H1 (cell line): ENCODE data around the gene DNAJC17. TPM values are rescaled to one million over a fixed set of nuclear protein-coding genes. Genes with fewer than 3 reads are reported as not detected.

Experiments used
- BRCA1 ChIP-seq: IDR thresholded peaks from 2 replicates; pipeline ENCODE4 v1.6.1; 2012; ENCODE audit warnings: low read depth, low read length, improper control_type of control experiment
- CBX8 ChIP-seq: fragments of 300-800, 300-1000 bp; sonication (generic); IDR thresholded peaks from 2 replicates; pipeline ENCODE4 v1.7.1; 2016; ENCODE audit warnings: low read depth, low read length, borderline replicate concordance
- CHD2 ChIP-seq: IDR thresholded peaks from 2 replicates; pipeline ENCODE4 v1.6.1; 2012; ENCODE audit warnings: low read length, improper control_type of control experiment
- CREB1 ChIP-seq: IDR thresholded peaks from 2 replicates; pipeline ENCODE4 v1.6.1; 2012; ENCODE audit warnings: inconsistent platforms
- EP300 ChIP-seq, 2 experiments: IDR thresholded peaks; 1 replicate in 1 of 2; 2 replicates in 1 of 2; pipeline ENCODE4 v1.6.1; 2011 to 2012; ENCODE audit warnings: low read depth in 2 of 2, low read length in 2 of 2, mild to moderate bottlenecking in 2 of 2, borderline replicate concordance in 1 of 2, inconsistent platforms in 1 of 2, moderate library complexity in 1 of 2
- EZH2 ChIP-seq: fragments of 200-600 bp; sonication (generic); IDR thresholded peaks from 2 replicates; pipeline ENCODE4 v1.7.1; 2012; ENCODE audit warnings: low read depth, mild to moderate bottlenecking, moderate library complexity, low read length, inconsistent platforms; ENCODE audit not compliant: severe bottlenecking
- JUN ChIP-seq: IDR thresholded peaks from 2 replicates; pipeline ENCODE4 v1.6.1; 2011; ENCODE audit warnings: low read depth, mild to moderate bottlenecking, improper control_type of control experiment, low read length
- JUND ChIP-seq: IDR thresholded peaks from 2 replicates; pipeline ENCODE4 v1.6.1; 2011; ENCODE audit warnings: mild to moderate bottlenecking, improper control_type of control experiment, low read length
- KDM1A ChIP-seq: fragments of 200-600, 300-600 bp; sonication (generic); IDR thresholded peaks from 2 replicates; pipeline ENCODE4 v1.7.1; 2016; ENCODE audit warnings: mild to moderate bottlenecking, low read length, borderline replicate concordance
- KDM5A ChIP-seq: fragments of 200-600 bp; IDR thresholded peaks from 2 replicates; pipeline ENCODE4 v1.7.1; 2012; ENCODE audit warnings: mild to moderate bottlenecking, low read length, inconsistent platforms, mixed read lengths
- RFX5 ChIP-seq: IDR thresholded peaks from 2 replicates; pipeline ENCODE4 v1.6.1; 2011; ENCODE audit warnings: low read depth, low read length, improper control_type of control experiment, borderline replicate concordance
- SIN3A ChIP-seq, 2 experiments: IDR thresholded peaks in 1 of 2; conservative IDR thresholded peaks in 1 of 2; 2 replicates each; pipeline ENCODE4 v1.6.1; 2011 to 2012; ENCODE audit warnings: low read length in 2 of 2, improper control_type of control experiment in 1 of 2, low read depth in 1 of 2, mild to moderate bottlenecking in 1 of 2
- SP2 ChIP-seq: IDR thresholded peaks from 2 replicates; pipeline ENCODE4 v1.6.1; 2012; ENCODE audit warnings: mild to moderate bottlenecking, low read length, inconsistent platforms
- SRF ChIP-seq: IDR thresholded peaks from 2 replicates; pipeline ENCODE4 v1.6.1; 2011; ENCODE audit warnings: mild to moderate bottlenecking, low read depth, low read length, moderate library complexity
- SUZ12 ChIP-seq: fragments of 200-600 bp; sonication (generic); IDR thresholded peaks from 2 replicates; pipeline ENCODE4 v1.6.1; 2012; ENCODE audit warnings: mild to moderate bottlenecking, inconsistent platforms, low read length, moderate library complexity, mixed read lengths
- TBP ChIP-seq: IDR thresholded peaks from 2 replicates; pipeline ENCODE4 v1.6.1; 2011; ENCODE audit warnings: low read depth, low read length, improper control_type of control experiment
- TEAD4 ChIP-seq: IDR thresholded peaks from 2 replicates; pipeline ENCODE4 v1.6.1; 2012; ENCODE audit warnings: low read depth, low read length, inconsistent platforms, mixed read lengths
- YY1 ChIP-seq: IDR thresholded peaks from 2 replicates; pipeline ENCODE4 v1.6.1; 2011; ENCODE audit warnings: low read depth, mild to moderate bottlenecking, low read length
- polyA plus RNA-seq, 7 experiments: library from polyadenylated mRNA; depleted of rRNA in 3 of 7; stranded (reverse) in 5 of 7; unstranded in 2 of 7; fragments of >200 nt in 5 of 7; fragments of 200-250 nt in 2 of 7; gene quantifications; 1 replicate in 5 of 7; 2 replicates in 1 of 7; 4 replicates in 1 of 7; pipeline versions ENCODE4 v1.2.1 to v1.2.3, GENCODE V29; 2011 to 2013; ENCODE audit warnings: missing spikeins in 2 of 7, mixed read lengths in 2 of 7
- total RNA-seq: library from RNA; stranded (reverse); fragmentation: NEBNext Ultra II Directional; extraction: Animal tissue kit (Norgen Biotek cat#: 25700); gene quantifications from 2 replicates; pipeline ENCODE4 v1.2.1, GENCODE V29; 2021
- TF ChIP-seq, protein P1 (sequence below): IDR thresholded peaks from 2 replicates; pipeline ENCODE4 v1.6.1; 2012; ENCODE audit warnings: inconsistent platforms
- TF ChIP-seq, protein P2 (sequence below), 3 experiments: IDR thresholded peaks; 1 replicate in 2 of 3; 2 replicates in 1 of 3; pipeline versions ENCODE4 v1.5.1 to v1.6.1; 2011; ENCODE audit warnings: low read length in 3 of 3, mild to moderate bottlenecking in 3 of 3, inconsistent platforms in 2 of 3, low read depth in 1 of 3, moderate library complexity in 1 of 3; ENCODE audit not compliant: insufficient read depth in 1 of 3; ENCODE audit errors: control extremely low read depth in 1 of 3

Gene DNAJC17
- total and polyA plus RNA-seq, 2 of the 8 experiments (the other 6 are each of a cell fraction or from before 2014, with no cell fraction given), result 39.5 to 45.4 TPM

DNA sequence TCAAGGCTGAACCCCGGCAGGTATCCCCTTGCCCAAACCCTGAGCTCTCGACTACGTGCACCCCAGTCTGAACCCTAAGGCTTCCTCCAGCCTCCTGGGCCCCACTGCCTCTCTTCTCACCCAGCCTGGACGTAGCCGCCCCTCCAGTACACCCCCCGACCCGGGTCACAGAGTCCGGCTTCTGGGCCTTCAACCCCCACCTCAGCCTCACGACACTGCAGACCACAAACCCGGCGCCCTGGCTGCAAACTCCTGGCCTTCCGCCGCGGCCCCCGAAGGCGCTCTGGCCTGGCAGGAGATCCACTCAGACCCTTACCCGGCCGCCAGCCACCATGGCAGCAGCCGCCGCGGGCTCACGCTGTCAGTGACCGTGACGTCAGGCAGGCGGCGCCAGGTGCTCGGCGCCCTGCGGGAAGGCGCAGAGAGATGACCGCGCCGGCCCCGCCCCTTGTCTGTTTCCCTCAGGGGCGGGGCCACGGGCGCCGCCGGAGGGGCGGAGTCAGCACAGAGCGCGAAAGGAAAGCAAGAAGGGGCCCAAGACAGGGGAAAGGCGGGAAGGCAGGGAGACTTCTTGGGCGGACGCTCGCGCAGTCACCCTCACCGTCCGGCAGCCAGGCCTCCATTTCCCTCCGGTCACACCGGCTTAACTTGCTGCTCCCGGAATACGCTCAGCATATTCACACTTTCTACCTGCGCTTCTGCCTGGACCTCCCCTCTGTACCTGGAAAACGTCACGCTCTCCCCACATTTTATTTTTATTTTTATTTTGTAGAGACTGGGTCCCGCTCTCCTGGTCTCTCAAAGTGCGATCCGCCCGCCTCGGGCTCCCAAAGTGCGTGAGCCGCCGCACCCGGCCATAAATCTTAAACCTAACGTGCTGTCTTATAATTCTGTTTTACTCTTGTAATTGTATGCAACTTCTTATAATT is 52.1 kb downstream of the DNAJC17 start, which contains the start of gene RMDN3 (continued):
- TF ChIP-seq SIN3A (conservative IDR thresholded peaks at IDR 0.05 in 1 of 2, IDR thresholded peaks at IDR 0.05 in 1 of 2; ENCODE audit: low read depth in 1 of 2, low read length in 2 of 2) (peak; percentile 72 to 99; a peak in 3 of 4 replicates), CREB1 (peak; percentile 100), SUZ12 (no peak), BRCA1 (peak; percentile 26; the same call in 1 of the 2 replicates), YY1 (peak; percentile 81), RFX5 (no peak), KDM5A (peak; percentile 86), EP300 (IDR thresholded peaks at IDR 0.05; ENCODE audit: borderline replicate concordance in 1 of 2, low read depth in 2 of 2, low read length in 2 of 2) (peak in 1 of 2 experiments; percentile 61; a peak in 1 of 3 replicates), SRF (peak; percentile 88), SP2 (no peak), EZH2 (no peak), JUN (no peak), KDM1A (no peak), CHD2 (peak; percentile 20; the same call in 1 of the 2 replicates), JUND (peak; percentile 57; the same call in 1 of the 2 replicates), TEAD4 (no peak), TBP (peak; percentile 93), CBX8 (no peak)
- TF ChIP-seq, protein P1, sequence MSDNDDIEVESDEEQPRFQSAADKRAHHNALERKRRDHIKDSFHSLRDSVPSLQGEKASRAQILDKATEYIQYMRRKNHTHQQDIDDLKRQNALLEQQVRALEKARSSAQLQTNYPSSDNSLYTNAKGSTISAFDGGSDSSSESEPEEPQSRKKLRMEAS, result peak; percentile 55
- TF ChIP-seq, protein P2, sequence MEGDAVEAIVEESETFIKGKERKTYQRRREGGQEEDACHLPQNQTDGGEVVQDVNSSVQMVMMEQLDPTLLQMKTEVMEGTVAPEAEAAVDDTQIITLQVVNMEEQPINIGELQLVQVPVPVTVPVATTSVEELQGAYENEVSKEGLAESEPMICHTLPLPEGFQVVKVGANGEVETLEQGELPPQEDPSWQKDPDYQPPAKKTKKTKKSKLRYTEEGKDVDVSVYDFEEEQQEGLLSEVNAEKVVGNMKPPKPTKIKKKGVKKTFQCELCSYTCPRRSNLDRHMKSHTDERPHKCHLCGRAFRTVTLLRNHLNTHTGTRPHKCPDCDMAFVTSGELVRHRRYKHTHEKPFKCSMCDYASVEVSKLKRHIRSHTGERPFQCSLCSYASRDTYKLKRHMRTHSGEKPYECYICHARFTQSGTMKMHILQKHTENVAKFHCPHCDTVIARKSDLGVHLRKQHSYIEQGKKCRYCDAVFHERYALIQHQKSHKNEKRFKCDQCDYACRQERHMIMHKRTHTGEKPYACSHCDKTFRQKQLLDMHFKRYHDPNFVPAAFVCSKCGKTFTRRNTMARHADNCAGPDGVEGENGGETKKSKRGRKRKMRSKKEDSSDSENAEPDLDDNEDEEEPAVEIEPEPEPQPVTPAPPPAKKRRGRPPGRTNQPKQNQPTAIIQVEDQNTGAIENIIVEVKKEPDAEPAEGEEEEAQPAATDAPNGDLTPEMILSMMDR (IDR thresholded peaks at IDR 0.05; ENCODE audit: control extremely low read depth in 1 of 3, insufficient read depth in 1 of 3, low read depth in 1 of 3, low read length in 3 of 3), result no peak
- TF ChIP-seq, all 59 proteins: peak for 26
